PC-9 (cell line): ENCODE results near the gene UGT1A1. TPM values are rescaled to one million over a fixed set of nuclear protein-coding genes. Genes with fewer than 3 reads are reported as not detected.

ENCODE experiments used
- BruUV-seq: library from RNA; stranded (reverse); fragments of 400-500 nt; replicated peaks from 2 replicates; lab custom pipeline; 2021; lab: Mats Ljungman, UMichigan
- CTCF ChIA-PET: fragments of 300-600 bp; sonication (Branson Sonifier 250); formaldehyde crosslinking; loops from one replicate; lab custom pipeline; 2022; ENCODE audit warnings: antibody characterized with exemption; lab: Charles Lee
- POLR2A ChIA-PET: fragments of 300-600 bp; sonication (Branson Sonifier 250); formaldehyde crosslinking; loops from one replicate; lab custom pipeline; 2022; ENCODE audit warnings: antibody characterized with exemption; ENCODE audit not compliant: unreplicated experiment; lab: Charles Lee
- DNase-seq, 2 experiments: peaks; one replicate each; pipeline versions ENCODE4 v3.0.0 to v3.0.0-alpha.2; 2015 to 2022; ENCODE audit warnings: mixed read lengths in 1 of 2
- H2AFZ ChIP-seq: fragments of 200-600 bp; sonication (generic); 2 replicates; pipeline ENCODE4 v1.8.1; 2017; ENCODE audit warnings: antibody characterized with exemption
- H3F3A ChIP-seq: fragments of 200-600 bp; sonication (generic); 2 replicates; pipeline ENCODE4 v1.8.1; 2017; ENCODE audit warnings: antibody characterized with exemption, mild to moderate bottlenecking, low read depth; ENCODE audit not compliant: insufficient read depth
- H3K27ac ChIP-seq: fragments of 200-600 bp; sonication (generic); 2 replicates; pipeline ENCODE4 v1.6.1; 2016; ENCODE audit warnings: mixed run types
- H3K27me3 ChIP-seq: fragments of 200-600 bp; sonication (generic); 2 replicates; pipeline ENCODE4 v1.6.1; 2016; ENCODE audit warnings: low read depth, mixed run types; ENCODE audit not compliant: insufficient read depth
- H3K36me3 ChIP-seq: fragments of 200-600 bp; sonication (generic); 2 replicates; pipeline ENCODE4 v1.6.1; 2016; ENCODE audit warnings: low read depth, mixed run types
- H3K4me1 ChIP-seq: fragments of 200-600 bp; sonication (generic); replicated peaks from 2 replicates; pipeline ENCODE4 v1.6.1; 2016; ENCODE audit warnings: mixed run types; ENCODE audit not compliant: insufficient read depth
- H3K4me2 ChIP-seq: fragments of 200-600 bp; sonication (generic); 2 replicates; pipeline ENCODE4 v1.6.1; 2017; ENCODE audit warnings: mixed run types
- H3K4me3 ChIP-seq: fragments of 200-600 bp; sonication (generic); 2 replicates; pipeline ENCODE4 v1.6.1; 2016; ENCODE audit warnings: mixed run types
- H3K79me2 ChIP-seq: fragments of 200-600 bp; sonication (generic); 2 replicates; pipeline ENCODE4 v1.6.1; 2017; ENCODE audit warnings: low read depth, mixed run types
- H3K9me2 ChIP-seq: fragments of 200-600 bp; sonication (generic); 2 replicates; pipeline ENCODE4 v1.8.1; 2017; ENCODE audit warnings: mild to moderate bottlenecking; ENCODE audit not compliant: insufficient read depth
- H3K9me3 ChIP-seq: fragments of 200-600 bp; sonication (generic); 2 replicates; pipeline ENCODE4 v1.8.1; 2016; ENCODE audit warnings: low read depth; ENCODE audit not compliant: insufficient read depth
- H4K20me1 ChIP-seq: fragments of 200-600 bp; sonication (generic); 2 replicates; pipeline ENCODE4 v1.8.1; 2017; ENCODE audit not compliant: insufficient read depth
- EZH2 ChIP-seq: fragments of 200-600 bp; sonication (generic); IDR thresholded peaks from 2 replicates; pipeline ENCODE4 v1.8.0; 2017; ENCODE audit warnings: antibody characterized with exemption, low read depth
- intact Hi-C: fragments of 100-400 bp; cut with micrococcal nuclease; formaldehyde crosslinking; loops from one replicate; pipeline ENCODE4 v1.10.0; 2022; ENCODE audit not compliant: unreplicated experiment
- total RNA-seq: library from RNA; stranded (reverse); gene quantifications from 2 replicates; pipeline ENCODE4 v1.2.3, GENCODE V29; 2021
- TF ChIP-seq, protein P1 (sequence below): fragments of 200-600 bp; sonication (generic); conservative IDR thresholded peaks from 2 replicates; pipeline ENCODE4 v1.6.1; 2017; ENCODE audit warnings: mixed run types, antibody characterized with exemption, mild to moderate bottlenecking, moderate library complexity

Gene UGT1A1
- total RNA-seq, 1 experiment from 2014 or later: 64.8 TPM

DNA sequence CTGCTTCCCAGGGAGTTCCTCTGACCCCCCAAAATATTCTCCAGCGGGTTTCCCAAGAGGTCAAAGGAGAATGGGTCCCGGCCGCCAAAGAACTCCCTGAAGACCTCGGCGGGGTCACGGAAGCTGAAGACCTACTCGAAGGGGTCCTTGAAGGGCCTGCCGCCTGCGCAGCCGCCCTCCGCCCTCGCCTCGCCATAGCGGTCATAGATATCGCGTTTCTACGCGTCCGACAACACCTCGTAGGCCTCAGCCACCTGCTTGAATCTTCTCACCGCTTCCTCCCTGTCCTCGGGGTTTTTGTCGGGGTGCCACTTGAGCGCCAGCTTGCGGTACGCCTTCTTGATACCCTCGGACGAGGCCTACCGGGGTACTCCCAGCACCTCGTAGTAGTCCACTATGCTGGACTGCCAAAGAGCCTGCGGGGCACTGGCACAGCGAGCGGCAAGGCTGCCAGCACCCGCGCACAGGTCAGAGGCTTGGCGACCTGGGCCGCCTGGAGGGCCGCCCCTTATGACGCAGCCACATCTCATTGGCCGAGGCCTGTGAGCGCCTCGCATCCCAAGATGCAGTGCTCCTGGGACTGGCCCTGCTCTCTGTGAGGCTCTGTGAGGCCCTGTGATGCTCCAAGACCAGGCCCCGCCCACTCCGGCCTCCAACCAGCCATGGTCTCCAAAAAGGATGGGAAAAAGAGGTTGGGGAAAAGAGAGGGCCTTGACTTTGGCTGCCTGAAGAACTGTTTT, 5.0 kb upstream of the UGT1A1 start:
- ChIA-PET CTCF (no interaction called here), POLR2A (no interaction called here)
- intact Hi-C loops: no loop called here
- Histone ChIP-seq H3K79me2 (peaks cover 92% of the 10 kb centered on the region), H3K9me3 (peaks cover 2% of the 10 kb centered on the region), H4K20me1 (peaks cover 48% of the 10 kb centered on the region), H3F3A (peaks cover 58% of the 10 kb centered on the region), H3K4me3 (no peak overlapping the region), H3K27ac (no peak overlapping the region), H3K27me3 (no peaks in the 10 kb centered on the region), H3K9me2 (no peaks in the 10 kb centered on the region), H3K36me3 (peaks cover 66% of the 10 kb centered on the region), H3K4me2 (no peak overlapping the region), H3K4me1 (no peaks in the 10 kb centered on the region), H2AFZ (no peak overlapping the region)
- DNase-seq: peak in 1 of 2 experiments; percentile 17
- BruUV-seq: no TSS peak
- TF ChIP-seq, protein P1, sequence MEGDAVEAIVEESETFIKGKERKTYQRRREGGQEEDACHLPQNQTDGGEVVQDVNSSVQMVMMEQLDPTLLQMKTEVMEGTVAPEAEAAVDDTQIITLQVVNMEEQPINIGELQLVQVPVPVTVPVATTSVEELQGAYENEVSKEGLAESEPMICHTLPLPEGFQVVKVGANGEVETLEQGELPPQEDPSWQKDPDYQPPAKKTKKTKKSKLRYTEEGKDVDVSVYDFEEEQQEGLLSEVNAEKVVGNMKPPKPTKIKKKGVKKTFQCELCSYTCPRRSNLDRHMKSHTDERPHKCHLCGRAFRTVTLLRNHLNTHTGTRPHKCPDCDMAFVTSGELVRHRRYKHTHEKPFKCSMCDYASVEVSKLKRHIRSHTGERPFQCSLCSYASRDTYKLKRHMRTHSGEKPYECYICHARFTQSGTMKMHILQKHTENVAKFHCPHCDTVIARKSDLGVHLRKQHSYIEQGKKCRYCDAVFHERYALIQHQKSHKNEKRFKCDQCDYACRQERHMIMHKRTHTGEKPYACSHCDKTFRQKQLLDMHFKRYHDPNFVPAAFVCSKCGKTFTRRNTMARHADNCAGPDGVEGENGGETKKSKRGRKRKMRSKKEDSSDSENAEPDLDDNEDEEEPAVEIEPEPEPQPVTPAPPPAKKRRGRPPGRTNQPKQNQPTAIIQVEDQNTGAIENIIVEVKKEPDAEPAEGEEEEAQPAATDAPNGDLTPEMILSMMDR: no peak
- TF ChIP-seq EZH2: no peak

DNA sequence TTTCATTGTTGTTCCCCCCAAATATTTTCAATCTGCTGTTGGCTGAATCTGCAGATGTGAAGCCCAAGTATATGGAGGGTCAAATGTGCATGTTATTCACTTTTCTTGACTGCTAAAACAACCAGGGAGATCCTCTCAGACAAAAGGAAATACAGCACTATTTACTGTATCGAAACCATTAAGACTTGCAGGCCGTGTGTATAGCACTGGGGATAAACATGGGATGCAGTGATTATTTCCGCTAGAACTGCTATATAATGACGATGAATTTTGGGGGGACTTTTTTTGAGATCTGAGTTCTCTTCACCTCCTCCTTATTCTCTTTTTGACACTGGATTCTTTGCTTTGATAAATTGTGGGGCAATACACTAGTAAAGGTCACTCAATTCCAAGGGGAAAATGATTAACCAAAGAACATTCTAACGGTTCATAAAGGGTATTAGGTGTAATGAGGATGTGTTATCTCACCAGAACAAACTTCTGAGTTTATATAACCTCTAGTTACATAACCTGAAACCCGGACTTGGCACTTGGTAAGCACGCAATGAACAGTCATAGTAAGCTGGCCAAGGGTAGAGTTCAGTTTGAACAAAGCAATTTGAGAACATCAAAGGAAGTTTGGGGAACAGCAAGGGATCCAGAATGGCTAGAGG, 3.5 kb upstream of the UGT1A1 start:
- CTCF ChIA-PET: no interaction called here
- peak in 1 of 2 experiments; percentile 26 for DNase-seq
- H2AFZ ChIP-seq: no peak overlapping the region
- peaks cover 92% of the 10 kb centered on the region for H3K79me2 ChIP-seq
- H3K4me1 ChIP-seq: no peaks in the 10 kb centered on the region
- intact Hi-C loops: no loop called here
- no TSS peak for BruUV-seq
- no peaks in the 10 kb centered on the region for H3K9me3 ChIP-seq
- peaks cover 60% of the 10 kb centered on the region for H4K20me1 ChIP-seq
- no peaks in the 10 kb centered on the region for H3K27me3 ChIP-seq
- no peak overlapping the region for H3K4me3 ChIP-seq
- peaks cover 64% of the 10 kb centered on the region for H3K36me3 ChIP-seq
- no peak overlapping the region for H3K27ac ChIP-seq
- no peak overlapping the region for H3K4me2 ChIP-seq
- TF ChIP-seq, protein P1: no peak
- TF ChIP-seq EZH2: no peak
- POLR2A ChIA-PET: no interaction called here
- H3F3A ChIP-seq: peaks cover 70% of the 10 kb centered on the region
- H3K9me2 ChIP-seq: no peaks in the 10 kb centered on the region

DNA sequence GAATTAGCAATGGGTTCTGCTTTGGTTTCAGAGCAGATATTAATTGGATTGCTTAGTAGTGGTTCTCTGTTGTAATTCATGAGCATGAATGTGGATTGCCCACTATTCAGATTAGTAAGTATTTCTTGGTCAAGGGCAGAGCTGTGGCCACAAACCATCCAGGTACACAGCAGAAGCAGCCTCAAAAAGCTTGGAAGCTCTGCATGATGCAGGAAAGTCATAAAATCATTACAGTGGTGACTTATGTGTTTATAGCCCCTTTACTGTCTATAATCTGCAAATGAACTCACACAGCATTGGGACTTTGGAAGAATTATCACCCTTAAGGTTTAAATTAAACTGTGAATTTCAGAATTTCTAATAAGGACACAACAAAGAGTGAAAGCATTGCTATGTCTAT, 1.9 kb upstream of the UGT1A1 start:
- Histone ChIP-seq H3F3A (peaks cover 72% of the 10 kb centered on the region), H3K4me2 (no peak overlapping the region), H3K9me2 (no peaks in the 10 kb centered on the region), H3K79me2 (peaks cover 92% of the 10 kb centered on the region), H3K27ac (no peak overlapping the region), H3K36me3 (peaks cover 70% of the 10 kb centered on the region), H2AFZ (no peak overlapping the region), H3K4me3 (no peak overlapping the region), H3K4me1 (peaks cover 7% of the 10 kb centered on the region; the same call in 1 of the 2 replicates), H3K27me3 (no peaks in the 10 kb centered on the region), H4K20me1 (peaks cover 60% of the 10 kb centered on the region), H3K9me3 (no peaks in the 10 kb centered on the region)
- POLR2A ChIA-PET: interaction anchor here (0.6 kb wide), 1 partner anchor 16 kb away, joined by 6 read pairs; no protein-coding TSS in a partner anchor
- intact Hi-C loops: no loop called here
- TF ChIP-seq, protein P1: no peak
- no peak for TF ChIP-seq EZH2
- BruUV-seq: no TSS peak
- CTCF ChIA-PET: no interaction called here
- DNase-seq: no peak
